Mesenchymal stem cell (in vitro differentiated cells and primary cell): ENCODE measurements around the gene CCDC148.

Source experiments
- DNase-seq: peaks from one replicate; pipeline ENCODE4 v3.0.0-alpha.2; 2013
- H2AFZ ChIP-seq: one replicate; pipeline ENCODE4 v1.6.1; 2013; ENCODE audit warnings: low read depth, mild to moderate bottlenecking, control low read depth, inconsistent platforms, low read length, moderate library complexity
- H2AK5ac ChIP-seq: 2 replicates; pipeline ENCODE4 v1.6.1; 2013; ENCODE audit warnings: low read length, moderate library complexity, mild to moderate bottlenecking, inconsistent platforms; ENCODE audit not compliant: severe bottlenecking
- H2BK120ac ChIP-seq: one replicate; pipeline ENCODE4 v1.6.1; 2013; ENCODE audit warnings: low read depth, mild to moderate bottlenecking, inconsistent platforms, low read length, moderate library complexity
- H2BK12ac ChIP-seq, 2 experiments: one replicate each; pipeline ENCODE4 v1.6.1; 2013; ENCODE audit warnings: inconsistent platforms in 2 of 2, low read length in 2 of 2, mild to moderate bottlenecking in 2 of 2, moderate library complexity in 2 of 2, control low read depth in 1 of 2
- H2BK15ac ChIP-seq: one replicate; pipeline ENCODE4 v1.6.1; 2013; ENCODE audit warnings: mild to moderate bottlenecking, low read depth, inconsistent platforms; ENCODE audit not compliant: poor library complexity, severe bottlenecking
- H2BK5ac ChIP-seq: 2 replicates; pipeline ENCODE4 v1.6.1; 2013; ENCODE audit warnings: low read depth, mild to moderate bottlenecking, low read length, control low read depth, inconsistent platforms; ENCODE audit not compliant: poor library complexity, severe bottlenecking
- H3K14ac ChIP-seq, 2 experiments: one replicate each; pipeline ENCODE4 v1.6.1; 2013; ENCODE audit warnings: inconsistent platforms in 2 of 2, low read length in 2 of 2, control low read depth in 1 of 2, mild to moderate bottlenecking in 1 of 2, moderate library complexity in 1 of 2
- H3K18ac ChIP-seq, 2 experiments: one replicate each; pipeline ENCODE4 v1.6.1; 2013; ENCODE audit warnings: inconsistent platforms in 2 of 2, low read length in 2 of 2, control low read depth in 1 of 2, low read depth in 1 of 2, mild to moderate bottlenecking in 1 of 2
- H3K23ac ChIP-seq, 2 experiments: one replicate each; pipeline ENCODE4 v1.6.1; 2013; ENCODE audit warnings: inconsistent platforms in 2 of 2, low read length in 2 of 2, mild to moderate bottlenecking in 2 of 2, moderate library complexity in 2 of 2, control low read depth in 1 of 2
- H3K27ac ChIP-seq: 2 replicates; pipeline ENCODE4 v1.5.1; 2013; ENCODE audit warnings: mild to moderate bottlenecking, moderate library complexity, low read length, control low read depth, inconsistent platforms; ENCODE audit not compliant: poor library complexity, severe bottlenecking
- H3K27me3 ChIP-seq, 2 experiments: 2 replicates each; pipeline versions ENCODE4 v1.6.1 to v1.7.0; 2013; ENCODE audit warnings: low read length in 2 of 2, mild to moderate bottlenecking in 2 of 2, moderate library complexity in 2 of 2, control low read depth in 1 of 2, inconsistent platforms in 1 of 2; ENCODE audit not compliant: control insufficient read depth in 1 of 2, insufficient read depth in 1 of 2
- H3K36me3 ChIP-seq, 2 experiments: 2 replicates each; pipeline versions ENCODE4 v1.6.1 to v1.7.0; 2013; ENCODE audit warnings: low read length in 2 of 2, control low read depth in 1 of 2, inconsistent platforms in 1 of 2, low read depth in 1 of 2, mild to moderate bottlenecking in 1 of 2; ENCODE audit not compliant: insufficient read depth in 2 of 2, control insufficient read depth in 1 of 2
- H3K4ac ChIP-seq, 2 experiments: one replicate each; pipeline ENCODE4 v1.6.1; 2013; ENCODE audit warnings: inconsistent platforms in 2 of 2, low read length in 2 of 2, mild to moderate bottlenecking in 2 of 2, moderate library complexity in 2 of 2, control low read depth in 1 of 2, low read depth in 1 of 2
- H3K4me1 ChIP-seq: 2 replicates; pipeline ENCODE4 v1.6.1; 2013; ENCODE audit warnings: low read depth, low read length, control low read depth; ENCODE audit not compliant: control insufficient read depth, insufficient read depth
- H3K4me2 ChIP-seq: 2 replicates; pipeline ENCODE4 v1.6.1; 2013; ENCODE audit warnings: low read length, mild to moderate bottlenecking, inconsistent platforms; ENCODE audit not compliant: poor library complexity, severe bottlenecking
- H3K4me3 ChIP-seq, 2 experiments: 2 replicates each; pipeline versions ENCODE4 v1.5.1 to v1.7.0; 2013; ENCODE audit warnings: low read length in 2 of 2, mild to moderate bottlenecking in 2 of 2, control low read depth in 1 of 2, low read depth in 1 of 2; ENCODE audit not compliant: insufficient read depth in 1 of 2
- H3K79me1 ChIP-seq: replicated peaks from 2 replicates; pipeline ENCODE4 v1.6.1; 2013; ENCODE audit warnings: mild to moderate bottlenecking, control low read depth, low read length, inconsistent platforms; ENCODE audit not compliant: poor library complexity, severe bottlenecking
- H3K9ac ChIP-seq: 2 replicates; pipeline ENCODE4 v1.7.0; 2013; ENCODE audit warnings: mild to moderate bottlenecking, low read length, moderate library complexity
- H3K9me3 ChIP-seq: 2 replicates; pipeline ENCODE4 v1.7.0; 2013; ENCODE audit warnings: mild to moderate bottlenecking, low read length; ENCODE audit not compliant: control insufficient read depth
- H4K8ac ChIP-seq: one replicate; pipeline ENCODE4 v1.6.1; 2013; ENCODE audit warnings: inconsistent platforms, mild to moderate bottlenecking, low read length, moderate library complexity
- H4K91ac ChIP-seq: one replicate; pipeline ENCODE4 v1.6.1; 2013; ENCODE audit warnings: mild to moderate bottlenecking, low read length, inconsistent platforms
- WGBS: methylation state at CpG from one replicate; pipeline ENCODE4 v1.1.7; 2013; ENCODE audit warnings: mixed read lengths; 5-methylcytosine and 5-hydroxymethylcytosine counted together

The CCDC148 gene

GRCh38 chr2:158172719-158173118, 283.8 kb downstream of the CCDC148 start:
- no peak for DNase-seq
- Histone ChIP-seq H3K79me1 (no peaks in the 10 kb centered on the region), H3K4ac (no peak overlapping the region), H2AFZ (no peak overlapping the region), H2AK5ac (no peak overlapping the region), H2BK15ac (no peak overlapping the region), H3K9me3 (no peaks in the 10 kb centered on the region), H3K23ac (no peak overlapping the region), H2BK120ac (no peak overlapping the region), H3K36me3 (no peaks in the 10 kb centered on the region), H4K8ac (no peak overlapping the region), H3K4me2 (no peak overlapping the region), H3K4me3 (no peak overlapping the region), H3K18ac (no peak overlapping the region), H4K91ac (no peak overlapping the region), H3K4me1 (no peaks in the 10 kb centered on the region), H3K14ac (no peak overlapping the region), H2BK12ac (no peak overlapping the region), H3K9ac (no peak overlapping the region), H2BK5ac (no peak overlapping the region), H3K27ac (no peak overlapping the region), H3K27me3 (no peaks in the 10 kb centered on the region)
- 60% methylated on average over 1 of the region's 2 CpGs for WGBS

- Histone ChIP-seq H3K27me3 (no peaks in the 10 kb centered on the region), H4K91ac (no peak overlapping the region), H3K27ac (no peak overlapping the region), H3K9ac (no peak overlapping the region), H3K4me3 (no peak overlapping the region), H2AFZ (no peak overlapping the region), H3K4me2 (no peak overlapping the region), H3K23ac (no peak overlapping the region), H2BK15ac (no peak overlapping the region), H2AK5ac (no peak overlapping the region), H2BK120ac (no peak overlapping the region), H3K18ac (no peak overlapping the region), H3K36me3 (no peaks in the 10 kb centered on the region), H2BK12ac (no peak overlapping the region), H3K4ac (no peak overlapping the region), H2BK5ac (no peak overlapping the region), H3K14ac (no peak overlapping the region), H3K79me1 (no peaks in the 10 kb centered on the region), H3K4me1 (no peaks in the 10 kb centered on the region), H3K9me3 (peaks cover 2% of the 10 kb centered on the region), H4K8ac (no peak overlapping the region)
- no peak for DNase-seq
Observed at GRCh38 chr2:158154596-158154995, 302.0 kb downstream of the CCDC148 start.

GRCh38 chr2:158153270-158154015, 303.1 kb downstream of the CCDC148 start:
- Histone ChIP-seq H3K27me3 (no peaks in the 10 kb centered on the region), H3K18ac (no peak overlapping the region), H4K8ac (no peak overlapping the region), H3K9ac (no peak overlapping the region), H2BK12ac (no peak overlapping the region), H3K9me3 (peaks cover 2% of the 10 kb centered on the region), H3K14ac (no peak overlapping the region), H3K27ac (no peak overlapping the region), H3K4me3 (no peak overlapping the region), H3K4ac (no peak overlapping the region), H4K91ac (no peak overlapping the region), H3K23ac (no peak overlapping the region), H3K4me2 (no peak overlapping the region), H3K4me1 (no peaks in the 10 kb centered on the region), H2AK5ac (no peak overlapping the region), H2BK120ac (no peak overlapping the region), H2AFZ (no peak overlapping the region), H3K36me3 (no peaks in the 10 kb centered on the region), H3K79me1 (no peaks in the 10 kb centered on the region), H2BK15ac (no peak overlapping the region), H2BK5ac (no peak overlapping the region)
- DNase-seq = no peak
- 68% methylated on average over 3 of the region's 3 CpGs for WGBS

GRCh38 chr2:158144914-158145625, 311.5 kb downstream of the CCDC148 start:
- Histone ChIP-seq H3K4ac (no peak overlapping the region), H2BK5ac (no peak overlapping the region), H4K91ac (no peak overlapping the region), H3K14ac (no peak overlapping the region), H3K9me3 (no peaks in the 10 kb centered on the region), H3K9ac (no peak overlapping the region), H3K4me3 (no peak overlapping the region), H2BK15ac (no peak overlapping the region), H2AK5ac (no peak overlapping the region), H3K18ac (no peak overlapping the region), H2BK120ac (no peak overlapping the region), H3K23ac (no peak overlapping the region), H4K8ac (no peak overlapping the region), H3K4me2 (no peak overlapping the region), H3K27me3 (no peaks in the 10 kb centered on the region), H2AFZ (no peak overlapping the region), H3K27ac (no peak overlapping the region), H3K4me1 (no peaks in the 10 kb centered on the region), H3K79me1 (no peaks in the 10 kb centered on the region), H2BK12ac (no peak overlapping the region), H3K36me3 (no peaks in the 10 kb centered on the region)
- 87% methylated on average over 13 of the region's 13 CpGs for WGBS
- no peak for DNase-seq
